Kidney epithelial cell (primary cell): ENCODE results near the gene TCAF1. TPM values are rescaled to one million over a fixed set of nuclear protein-coding genes. Genes with fewer than 3 reads are reported as not detected.

Source experiments
- DNase-seq: peaks from one replicate; pipeline ENCODE4 v3.0.0-alpha.2; 2010; ENCODE audit warnings: low read depth
- H3K27me3 ChIP-seq: 2 replicates; pipeline ENCODE4 v1.6.0; 2011; ENCODE audit warnings: low read length; ENCODE audit not compliant: control insufficient read depth, insufficient read depth
- H3K36me3 ChIP-seq: 2 replicates; pipeline ENCODE4 v1.5.1; 2011; ENCODE audit warnings: low read length; ENCODE audit not compliant: control insufficient read depth, insufficient read depth
- H3K4me3 ChIP-seq: 2 replicates; pipeline ENCODE4 v1.5.1; 2011; ENCODE audit warnings: low read depth, mild to moderate bottlenecking, control low read depth, low read length
- total RNA-seq: library from RNA; depleted of rRNA; stranded (reverse); fragments of >200 nt; gene quantifications from 2 replicates; pipeline ENCODE4 v1.2.3, GENCODE V29; 2015
- TF ChIP-seq, protein P1 (sequence below): IDR thresholded peaks from 2 replicates; pipeline ENCODE4 v1.5.1; 2011; ENCODE audit warnings: mild to moderate bottlenecking, moderate library complexity, low read length, control low read depth, inconsistent platforms; ENCODE audit not compliant: insufficient read depth, poor library complexity, severe bottlenecking

The TCAF1 gene
- total RNA-seq, 1 donor from 2014 or later, result 37.4 TPM

DNA sequence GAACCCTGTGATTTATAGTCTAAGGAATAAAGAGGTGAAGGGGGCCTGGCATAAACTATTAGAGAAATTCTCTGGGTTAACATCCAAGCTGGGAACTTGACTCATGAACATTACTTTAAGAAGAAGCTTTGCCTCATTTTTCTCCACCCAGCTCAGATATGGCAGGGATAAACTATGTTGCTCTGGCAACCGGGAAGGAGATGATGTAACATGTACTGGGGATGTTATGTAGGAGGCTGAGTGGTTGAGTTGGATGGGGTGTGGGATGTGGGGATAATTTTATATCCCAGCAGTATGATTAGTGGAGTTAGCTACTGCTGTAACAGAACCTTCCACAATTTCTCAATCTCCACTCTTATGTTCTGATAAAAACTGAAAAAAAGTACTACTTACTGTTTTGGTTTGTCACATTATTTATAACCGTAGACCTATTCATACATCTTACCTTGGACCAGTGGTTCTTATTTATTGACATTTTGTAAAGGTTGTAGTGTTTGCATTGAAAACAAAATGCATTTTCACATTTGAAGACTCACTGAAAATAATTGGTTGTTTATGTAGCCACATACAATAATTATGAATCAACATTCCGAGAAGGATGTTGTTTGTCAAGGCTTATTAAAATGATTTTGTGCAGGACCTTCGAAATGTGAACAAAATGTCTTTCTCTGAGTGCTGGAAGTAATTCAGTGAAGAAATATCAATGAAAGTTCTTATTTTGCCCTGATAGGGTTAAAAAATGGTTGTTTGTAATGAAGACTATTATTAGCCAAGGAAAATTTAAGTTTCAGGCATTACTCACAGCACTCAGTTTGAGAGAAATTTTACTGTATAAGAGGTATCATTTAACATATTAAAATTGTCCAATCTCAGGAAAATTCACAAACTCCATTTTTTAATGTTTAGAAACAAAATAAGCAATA lies 34.4 kb upstream of the TCAF1 start:
- no peak for DNase-seq
- Histone ChIP-seq H3K4me3 (no peak overlapping the region), H3K36me3 (no peaks in the 10 kb centered on the region), H3K27me3 (no peaks in the 10 kb centered on the region)
- TF ChIP-seq, protein P1, sequence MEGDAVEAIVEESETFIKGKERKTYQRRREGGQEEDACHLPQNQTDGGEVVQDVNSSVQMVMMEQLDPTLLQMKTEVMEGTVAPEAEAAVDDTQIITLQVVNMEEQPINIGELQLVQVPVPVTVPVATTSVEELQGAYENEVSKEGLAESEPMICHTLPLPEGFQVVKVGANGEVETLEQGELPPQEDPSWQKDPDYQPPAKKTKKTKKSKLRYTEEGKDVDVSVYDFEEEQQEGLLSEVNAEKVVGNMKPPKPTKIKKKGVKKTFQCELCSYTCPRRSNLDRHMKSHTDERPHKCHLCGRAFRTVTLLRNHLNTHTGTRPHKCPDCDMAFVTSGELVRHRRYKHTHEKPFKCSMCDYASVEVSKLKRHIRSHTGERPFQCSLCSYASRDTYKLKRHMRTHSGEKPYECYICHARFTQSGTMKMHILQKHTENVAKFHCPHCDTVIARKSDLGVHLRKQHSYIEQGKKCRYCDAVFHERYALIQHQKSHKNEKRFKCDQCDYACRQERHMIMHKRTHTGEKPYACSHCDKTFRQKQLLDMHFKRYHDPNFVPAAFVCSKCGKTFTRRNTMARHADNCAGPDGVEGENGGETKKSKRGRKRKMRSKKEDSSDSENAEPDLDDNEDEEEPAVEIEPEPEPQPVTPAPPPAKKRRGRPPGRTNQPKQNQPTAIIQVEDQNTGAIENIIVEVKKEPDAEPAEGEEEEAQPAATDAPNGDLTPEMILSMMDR, result no peak

GRCh38 chr7:143934526-143935325 lies 32.8 kb upstream of the TCAF1 start, which contains the start of gene OR2F2:
TSS of gene OR2F2 (plus strand) at chr7:143935233. CDS start at chr7:143935233, 0 bp downstream.
- DNase-seq, result no peak
- no peaks in the 10 kb centered on the region for H3K36me3 ChIP-seq
- TF ChIP-seq, protein P1, result no peak
- no peaks in the 10 kb centered on the region for H3K27me3 ChIP-seq
- no peak within 1 kb of the TSS for H3K4me3 ChIP-seq

GRCh38 chr7:143931739-143932138 lies 29.8 kb upstream of the TCAF1 start:
- TF ChIP-seq, protein P1, result no peak
- Histone ChIP-seq H3K27me3 (no peaks in the 10 kb centered on the region), H3K4me3 (no peak overlapping the region), H3K36me3 (no peaks in the 10 kb centered on the region)
- DNase-seq, result no peak

DNA sequence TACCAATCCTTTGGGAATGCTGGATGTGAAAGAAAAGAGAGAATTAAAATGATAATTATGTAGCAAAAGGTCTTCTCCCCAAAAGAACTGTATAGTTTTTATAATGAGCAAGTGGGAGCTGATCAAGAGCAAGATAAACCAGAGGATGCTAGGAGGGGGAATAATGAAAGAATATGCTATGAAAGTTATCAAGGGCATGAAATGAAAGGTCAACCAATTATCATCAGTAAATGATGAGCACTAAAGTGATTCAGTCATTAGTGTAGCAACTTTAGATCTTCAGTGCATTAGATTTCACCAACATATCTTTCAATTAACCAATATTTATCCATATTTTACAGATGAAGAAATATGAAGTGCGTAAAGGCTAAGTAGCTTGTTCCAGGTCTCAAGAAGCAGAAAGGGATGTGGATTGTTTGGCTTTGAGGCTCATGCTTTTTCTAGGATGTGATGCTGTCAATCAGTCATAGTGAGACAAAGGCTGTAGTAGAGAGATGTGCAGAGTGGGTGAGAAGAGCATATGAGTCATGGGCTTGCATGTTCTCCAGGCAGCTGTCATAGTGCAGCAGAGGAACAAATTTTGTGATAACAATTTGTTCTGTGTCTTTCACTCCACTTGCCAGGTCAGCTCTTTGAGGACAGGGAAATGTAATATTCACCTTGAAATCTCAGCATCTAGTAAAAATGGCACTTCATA lies 27.4 kb upstream of the TCAF1 start:
- DNase-seq, result no peak
- H3K36me3 ChIP-seq, result no peaks in the 10 kb centered on the region

DNA sequence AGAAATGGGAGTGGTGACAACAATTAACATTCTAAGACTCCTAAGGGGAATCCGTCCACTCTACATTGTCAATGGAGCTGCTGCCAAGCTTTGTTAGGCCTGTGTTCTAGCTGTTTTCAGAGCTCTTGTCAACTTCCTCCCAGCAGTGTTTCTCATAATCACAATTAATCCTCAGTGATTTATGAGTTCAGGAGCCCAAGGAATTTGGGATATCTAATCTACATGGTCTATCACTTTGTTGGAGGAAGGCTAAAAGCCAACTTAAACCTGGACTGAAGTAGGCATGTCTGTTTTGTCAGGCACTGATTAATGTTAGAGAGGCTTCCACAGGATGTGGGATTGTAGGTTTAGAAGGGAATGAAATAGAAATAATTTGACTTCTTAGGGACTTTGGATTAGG lies 22.9 kb upstream of the TCAF1 start:
- no peaks in the 10 kb centered on the region for H3K27me3 ChIP-seq
- H3K36me3 ChIP-seq, result no peaks in the 10 kb centered on the region
- no peak for DNase-seq
- H3K4me3 ChIP-seq, result no peak overlapping the region
- TF ChIP-seq, protein P1, result no peak

More for the DNA sequence above, 27.4 kb upstream of the TCAF1 start:
- Histone ChIP-seq H3K27me3 (no peaks in the 10 kb centered on the region), H3K4me3 (no peak overlapping the region)
- TF ChIP-seq, protein P1, result no peak
